Liver (tissue), 9 donors: ENCODE measurements around the gene SPATA2L. TPM values are rescaled to one million over a fixed set of nuclear protein-coding genes. Genes with fewer than 3 reads are reported as not detected.

Experiments
- DNase-seq: peaks from one replicate; pipeline ENCODE4 v3.0.0-alpha.2; 2017; ENCODE audit warnings: low spot score
- H3K27ac ChIP-seq, 2 donors: one replicate each; pipeline ENCODE4 v1.7.0; 2013; ENCODE audit warnings: inconsistent platforms in 2 of 2, low read length in 2 of 2, control low read depth in 1 of 2, low read depth in 1 of 2, mild to moderate bottlenecking in 1 of 2
- H3K27me3 ChIP-seq, 4 donors: one replicate each; pipeline versions ENCODE4 v1.6.1 to v1.7.0; 2013; ENCODE audit warnings: low read length in 3 of 4, inconsistent platforms in 1 of 4, mild to moderate bottlenecking in 1 of 4, moderate library complexity in 1 of 4; ENCODE audit not compliant: control insufficient read depth in 4 of 4, insufficient read depth in 4 of 4
- H3K36me3 ChIP-seq, 4 donors: one replicate each; pipeline versions ENCODE4 v1.6.1 to v1.7.0; 2013; ENCODE audit warnings: low read length in 3 of 4, mild to moderate bottlenecking in 3 of 4, low read depth in 1 of 4, moderate library complexity in 1 of 4; ENCODE audit not compliant: control insufficient read depth in 4 of 4, insufficient read depth in 3 of 4
- H3K4me1 ChIP-seq, 4 donors: one replicate each; pipeline versions ENCODE4 v1.6.1 to v1.7.0; 2013; ENCODE audit warnings: low read length in 3 of 4, mild to moderate bottlenecking in 3 of 4, moderate library complexity in 1 of 4; ENCODE audit not compliant: control insufficient read depth in 4 of 4, insufficient read depth in 4 of 4
- H3K4me3 ChIP-seq, 3 donors: one replicate each; pipeline versions ENCODE4 v1.6.1 to v1.7.0; 2013; ENCODE audit warnings: low read length in 3 of 3, control low read depth in 1 of 3, low read depth in 1 of 3, mild to moderate bottlenecking in 1 of 3
- H3K9ac ChIP-seq, 2 donors: one replicate each; pipeline ENCODE4 v1.7.0; 2013; ENCODE audit warnings: low read length in 2 of 2, mild to moderate bottlenecking in 2 of 2, moderate library complexity in 2 of 2, control low read depth in 1 of 2, low read depth in 1 of 2
- H3K9me3 ChIP-seq, 4 donors: one replicate each; pipeline versions ENCODE4 v1.6.1 to v1.7.0; 2013; ENCODE audit warnings: low read length in 3 of 4; ENCODE audit not compliant: control insufficient read depth in 4 of 4
- EGR1 ChIP-seq, 2 donors: IDR thresholded peaks; 2 replicates each; pipeline ENCODE4 v1.6.1; 2016 to 2018; ENCODE audit warnings: antibody characterized with exemption in 2 of 2, low read depth in 2 of 2
- FOXA1 ChIP-seq: IDR thresholded peaks from 2 replicates; pipeline ENCODE4 v1.6.1; 2016; ENCODE audit warnings: antibody characterized with exemption
- FOXA2 ChIP-seq: IDR thresholded peaks from 2 replicates; pipeline ENCODE4 v1.6.1; 2016; ENCODE audit warnings: antibody characterized with exemption
- GABPA ChIP-seq, 2 donors: IDR thresholded peaks in 1 of 2; conservative IDR thresholded peaks in 1 of 2; 2 replicates each; pipeline ENCODE4 v1.6.1; 2016; ENCODE audit warnings: antibody characterized with exemption in 2 of 2, mild to moderate bottlenecking in 1 of 2, moderate library complexity in 1 of 2
- HNF4A ChIP-seq, 2 donors: conservative IDR thresholded peaks; 2 replicates each; pipeline ENCODE4 v1.6.1; 2016; ENCODE audit warnings: antibody characterized with exemption in 2 of 2, mild to moderate bottlenecking in 2 of 2
- HNF4G ChIP-seq: IDR thresholded peaks from 2 replicates; pipeline ENCODE4 v1.6.1; 2016; ENCODE audit warnings: antibody characterized with exemption
- JUND ChIP-seq, 2 donors: IDR thresholded peaks; 2 replicates each; pipeline ENCODE4 v1.6.1; 2016; ENCODE audit warnings: antibody characterized with exemption in 2 of 2
- NR2F2 ChIP-seq: IDR thresholded peaks from 2 replicates; pipeline ENCODE4 v1.6.1; 2016; ENCODE audit warnings: antibody characterized with exemption
- RAD21 ChIP-seq, 2 donors: IDR thresholded peaks; 2 replicates each; pipeline ENCODE4 v1.6.1; 2016; ENCODE audit warnings: antibody characterized with exemption in 2 of 2, mild to moderate bottlenecking in 2 of 2
- RXRA ChIP-seq, 2 donors: IDR thresholded peaks; 2 replicates each; pipeline ENCODE4 v1.6.1; 2017 to 2018; ENCODE audit warnings: antibody characterized with exemption in 2 of 2, mild to moderate bottlenecking in 1 of 2
- SP1 ChIP-seq: IDR thresholded peaks from 2 replicates; pipeline ENCODE4 v1.6.1; 2018; ENCODE audit warnings: antibody characterized with exemption, mild to moderate bottlenecking
- TAF1 ChIP-seq: conservative IDR thresholded peaks from 2 replicates; pipeline ENCODE4 v1.6.1; 2016; ENCODE audit warnings: antibody characterized with exemption, mild to moderate bottlenecking
- YY1 ChIP-seq: IDR thresholded peaks from 2 replicates; pipeline ENCODE4 v1.6.1; 2016; ENCODE audit warnings: antibody characterized with exemption, mild to moderate bottlenecking
- WGBS: extraction: QIAGEN DNeasy Blood & Tissue Kit; methylation state at CpG from one replicate; pipeline ENCODE4 v1.1.7; 2013; 5-methylcytosine and 5-hydroxymethylcytosine counted together
- polyA plus RNA-seq, 2 donors: library from polyadenylated mRNA; stranded (reverse) in 1 of 2; unstranded in 1 of 2; fragments of 200-250 nt in 1 of 2; fragments of >200 nt in 1 of 2; fragmentation: Nextera tagmentation in 1 of 2; extraction: Ambion mirVana in 1 of 2; gene quantifications; one replicate each; pipeline versions ENCODE4 v1.2.1 to v1.2.3, GENCODE V29; 2013 to 2015
- total RNA-seq, 2 donors: library from RNA; depleted of rRNA; stranded (reverse); fragments of >200 nt; gene quantifications; one replicate each; pipeline ENCODE4 v1.2.3, GENCODE V29; 2014
- TF ChIP-seq, protein P1 (sequence below): IDR thresholded peaks from 2 replicates; pipeline ENCODE4 v1.6.1; 2016; ENCODE audit warnings: antibody characterized with exemption
- TF ChIP-seq, protein P2 (sequence below): fragments of 150-350 bp; IDR thresholded peaks from 2 replicates; pipeline ENCODE4 v1.5.1; 2017; ENCODE audit warnings: improper control_type of control experiment, low read depth, low read length; ENCODE audit not compliant: missing input control
- TF ChIP-seq, protein P3 (sequence below): IDR thresholded peaks from 2 replicates; pipeline ENCODE4 v1.6.1; 2016; ENCODE audit warnings: antibody characterized with exemption
- TF ChIP-seq, protein P4 (sequence below): IDR thresholded peaks from 2 replicates; pipeline ENCODE4 v1.6.1; 2016; ENCODE audit warnings: antibody characterized with exemption
- TF ChIP-seq, protein P5 (sequence below): IDR thresholded peaks from 2 replicates; pipeline ENCODE4 v1.6.1; 2016; ENCODE audit warnings: antibody characterized with exemption, mild to moderate bottlenecking
- donor health status: healthy.
- donor health status: healthy.
- donor health status: healthy.
- donor health status: healthy.
- donor health status: healthy.

The SPATA2L gene
- total and polyA plus RNA-seq, 4 donors: 4.6 to 11.3 (median 6.9) TPM

DNA sequence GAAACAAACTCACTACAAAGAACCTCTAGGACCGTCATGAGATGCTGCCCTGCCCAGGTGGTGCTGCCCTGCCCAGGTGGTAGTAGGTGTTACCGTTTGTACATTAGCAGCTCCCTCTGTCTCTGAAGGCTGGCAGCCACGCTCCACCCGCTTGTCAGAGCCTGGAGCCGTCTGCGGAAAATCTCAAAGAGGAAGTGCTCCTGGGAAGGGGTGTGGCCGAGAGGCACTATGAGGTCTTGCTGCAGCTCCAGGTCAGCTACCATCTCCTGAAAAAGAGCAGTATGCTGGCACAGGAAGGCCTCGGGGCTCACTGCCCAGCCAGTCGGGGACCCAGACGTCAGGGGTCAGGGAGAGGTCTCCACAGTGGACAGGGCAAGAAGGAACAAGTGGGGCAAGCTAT is 48.1 kb upstream of the SPATA2L start:
- 74% methylated on average over 10 of the region's 10 CpGs for WGBS
- H3K4me3 ChIP-seq: no peak overlapping the region
- no peaks in the 10 kb centered on the region for H3K4me1 ChIP-seq
- no peaks in the 10 kb centered on the region for H3K9me3 ChIP-seq
- DNase-seq: no peak
- no peak overlapping the region for H3K9ac ChIP-seq
- no peak for TF ChIP-seq JUND (IDR thresholded peaks at IDR 0.05)
- TF ChIP-seq RXRA (IDR thresholded peaks at IDR 0.05): no peak
- TF ChIP-seq TAF1: no peak
- no peak for TF ChIP-seq HNF4A (conservative IDR thresholded peaks at IDR 0.05)
- TF ChIP-seq, protein P1, sequence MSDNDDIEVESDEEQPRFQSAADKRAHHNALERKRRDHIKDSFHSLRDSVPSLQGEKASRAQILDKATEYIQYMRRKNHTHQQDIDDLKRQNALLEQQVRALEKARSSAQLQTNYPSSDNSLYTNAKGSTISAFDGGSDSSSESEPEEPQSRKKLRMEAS: no peak
- TF ChIP-seq EGR1 (IDR thresholded peaks at IDR 0.05; ENCODE audit: low read depth in 2 of 2): no peak
- no peak for TF ChIP-seq GABPA (IDR thresholded peaks at IDR 0.05 in 1 of 2, conservative IDR thresholded peaks at IDR 0.05 in 1 of 2)
- TF ChIP-seq, protein P2, sequence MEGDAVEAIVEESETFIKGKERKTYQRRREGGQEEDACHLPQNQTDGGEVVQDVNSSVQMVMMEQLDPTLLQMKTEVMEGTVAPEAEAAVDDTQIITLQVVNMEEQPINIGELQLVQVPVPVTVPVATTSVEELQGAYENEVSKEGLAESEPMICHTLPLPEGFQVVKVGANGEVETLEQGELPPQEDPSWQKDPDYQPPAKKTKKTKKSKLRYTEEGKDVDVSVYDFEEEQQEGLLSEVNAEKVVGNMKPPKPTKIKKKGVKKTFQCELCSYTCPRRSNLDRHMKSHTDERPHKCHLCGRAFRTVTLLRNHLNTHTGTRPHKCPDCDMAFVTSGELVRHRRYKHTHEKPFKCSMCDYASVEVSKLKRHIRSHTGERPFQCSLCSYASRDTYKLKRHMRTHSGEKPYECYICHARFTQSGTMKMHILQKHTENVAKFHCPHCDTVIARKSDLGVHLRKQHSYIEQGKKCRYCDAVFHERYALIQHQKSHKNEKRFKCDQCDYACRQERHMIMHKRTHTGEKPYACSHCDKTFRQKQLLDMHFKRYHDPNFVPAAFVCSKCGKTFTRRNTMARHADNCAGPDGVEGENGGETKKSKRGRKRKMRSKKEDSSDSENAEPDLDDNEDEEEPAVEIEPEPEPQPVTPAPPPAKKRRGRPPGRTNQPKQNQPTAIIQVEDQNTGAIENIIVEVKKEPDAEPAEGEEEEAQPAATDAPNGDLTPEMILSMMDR: no peak
- TF ChIP-seq RAD21 (IDR thresholded peaks at IDR 0.05): no peak
- TF ChIP-seq, protein P3, sequence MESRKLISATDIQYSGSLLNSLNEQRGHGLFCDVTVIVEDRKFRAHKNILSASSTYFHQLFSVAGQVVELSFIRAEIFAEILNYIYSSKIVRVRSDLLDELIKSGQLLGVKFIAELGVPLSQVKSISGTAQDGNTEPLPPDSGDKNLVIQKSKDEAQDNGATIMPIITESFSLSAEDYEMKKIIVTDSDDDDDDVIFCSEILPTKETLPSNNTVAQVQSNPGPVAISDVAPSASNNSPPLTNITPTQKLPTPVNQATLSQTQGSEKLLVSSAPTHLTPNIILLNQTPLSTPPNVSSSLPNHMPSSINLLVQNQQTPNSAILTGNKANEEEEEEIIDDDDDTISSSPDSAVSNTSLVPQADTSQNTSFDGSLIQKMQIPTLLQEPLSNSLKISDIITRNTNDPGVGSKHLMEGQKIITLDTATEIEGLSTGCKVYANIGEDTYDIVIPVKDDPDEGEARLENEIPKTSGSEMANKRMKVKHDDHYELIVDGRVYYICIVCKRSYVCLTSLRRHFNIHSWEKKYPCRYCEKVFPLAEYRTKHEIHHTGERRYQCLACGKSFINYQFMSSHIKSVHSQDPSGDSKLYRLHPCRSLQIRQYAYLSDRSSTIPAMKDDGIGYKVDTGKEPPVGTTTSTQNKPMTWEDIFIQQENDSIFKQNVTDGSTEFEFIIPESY: no peak
- TF ChIP-seq NR2F2: no peak
- no peak for TF ChIP-seq HNF4G
- no peak for TF ChIP-seq SP1
- no peak for TF ChIP-seq YY1
- no peak overlapping the region for H3K27ac ChIP-seq
- H3K36me3 ChIP-seq: peaks cover 3 to 28% (median 11%) of the 10 kb centered on the region in 4 donors
- H3K27me3 ChIP-seq: no peaks in the 10 kb centered on the region

DNA sequence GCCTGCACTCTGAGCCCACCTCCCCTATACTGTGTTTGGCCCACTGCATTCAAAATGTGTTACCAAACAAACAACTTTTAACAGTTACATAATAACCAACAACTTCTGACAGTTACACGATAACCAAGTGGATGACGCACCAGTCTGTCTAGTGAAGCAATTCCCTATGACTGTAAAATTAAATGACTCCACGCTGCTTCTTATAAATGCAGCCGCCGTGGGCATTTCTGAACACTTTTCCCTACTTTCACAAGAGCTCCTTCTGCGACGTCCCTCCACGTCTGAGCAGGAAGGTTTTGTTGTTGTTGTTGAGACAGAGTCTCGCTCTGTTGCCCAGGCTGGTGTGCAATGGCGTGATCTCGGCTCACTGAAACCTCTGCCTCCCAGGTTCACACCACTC is 47.4 kb upstream of the SPATA2L start:
- peaks cover 3 to 31% (median 13%) of the 10 kb centered on the region in 4 donors for H3K36me3 ChIP-seq
- no peak for TF ChIP-seq YY1
- no peak for TF ChIP-seq HNF4A (conservative IDR thresholded peaks at IDR 0.05)
- no peak for TF ChIP-seq SP1
- TF ChIP-seq, protein P4, sequence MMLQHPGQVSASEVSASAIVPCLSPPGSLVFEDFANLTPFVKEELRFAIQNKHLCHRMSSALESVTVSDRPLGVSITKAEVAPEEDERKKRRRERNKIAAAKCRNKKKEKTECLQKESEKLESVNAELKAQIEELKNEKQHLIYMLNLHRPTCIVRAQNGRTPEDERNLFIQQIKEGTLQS: no peak
- no peak for TF ChIP-seq NR2F2
- TF ChIP-seq HNF4G: no peak
- no peak for TF ChIP-seq GABPA (IDR thresholded peaks at IDR 0.05 in 1 of 2, conservative IDR thresholded peaks at IDR 0.05 in 1 of 2)
- TF ChIP-seq, protein P3: no peak
- TF ChIP-seq, protein P2: no peak
- no peak for TF ChIP-seq RXRA (IDR thresholded peaks at IDR 0.05)
- TF ChIP-seq TAF1: no peak
- TF ChIP-seq, protein P5, sequence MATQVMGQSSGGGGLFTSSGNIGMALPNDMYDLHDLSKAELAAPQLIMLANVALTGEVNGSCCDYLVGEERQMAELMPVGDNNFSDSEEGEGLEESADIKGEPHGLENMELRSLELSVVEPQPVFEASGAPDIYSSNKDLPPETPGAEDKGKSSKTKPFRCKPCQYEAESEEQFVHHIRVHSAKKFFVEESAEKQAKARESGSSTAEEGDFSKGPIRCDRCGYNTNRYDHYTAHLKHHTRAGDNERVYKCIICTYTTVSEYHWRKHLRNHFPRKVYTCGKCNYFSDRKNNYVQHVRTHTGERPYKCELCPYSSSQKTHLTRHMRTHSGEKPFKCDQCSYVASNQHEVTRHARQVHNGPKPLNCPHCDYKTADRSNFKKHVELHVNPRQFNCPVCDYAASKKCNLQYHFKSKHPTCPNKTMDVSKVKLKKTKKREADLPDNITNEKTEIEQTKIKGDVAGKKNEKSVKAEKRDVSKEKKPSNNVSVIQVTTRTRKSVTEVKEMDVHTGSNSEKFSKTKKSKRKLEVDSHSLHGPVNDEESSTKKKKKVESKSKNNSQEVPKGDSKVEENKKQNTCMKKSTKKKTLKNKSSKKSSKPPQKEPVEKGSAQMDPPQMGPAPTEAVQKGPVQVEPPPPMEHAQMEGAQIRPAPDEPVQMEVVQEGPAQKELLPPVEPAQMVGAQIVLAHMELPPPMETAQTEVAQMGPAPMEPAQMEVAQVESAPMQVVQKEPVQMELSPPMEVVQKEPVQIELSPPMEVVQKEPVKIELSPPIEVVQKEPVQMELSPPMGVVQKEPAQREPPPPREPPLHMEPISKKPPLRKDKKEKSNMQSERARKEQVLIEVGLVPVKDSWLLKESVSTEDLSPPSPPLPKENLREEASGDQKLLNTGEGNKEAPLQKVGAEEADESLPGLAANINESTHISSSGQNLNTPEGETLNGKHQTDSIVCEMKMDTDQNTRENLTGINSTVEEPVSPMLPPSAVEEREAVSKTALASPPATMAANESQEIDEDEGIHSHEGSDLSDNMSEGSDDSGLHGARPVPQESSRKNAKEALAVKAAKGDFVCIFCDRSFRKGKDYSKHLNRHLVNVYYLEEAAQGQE: no peak
- no peak for TF ChIP-seq FOXA1
- no peak for TF ChIP-seq EGR1 (IDR thresholded peaks at IDR 0.05; ENCODE audit: low read depth in 2 of 2)
- TF ChIP-seq JUND (IDR thresholded peaks at IDR 0.05): no peak
- TF ChIP-seq, protein P1: no peak
- TF ChIP-seq RAD21 (IDR thresholded peaks at IDR 0.05): no peak
- TF ChIP-seq FOXA2: no peak
- no peaks in the 10 kb centered on the region for H3K4me1 ChIP-seq
- H3K27ac ChIP-seq: no peak overlapping the region
- no peaks in the 10 kb centered on the region for H3K27me3 ChIP-seq
- H3K4me3 ChIP-seq: no peak overlapping the region
- no peaks in the 10 kb centered on the region for H3K9me3 ChIP-seq
- 94% methylated on average over 11 of the region's 11 CpGs for WGBS
- DNase-seq: no peak
- H3K9ac ChIP-seq: no peak overlapping the region
